Midbrain (tissue), 1 donor: Measurements from ENCODE around the gene NDC1.
"Not testable (repeated sequence)": the region's sequence is repeated elsewhere in the genome, so short reads cannot be mapped to it uniquely, and the experiment has no call there.

Source experiments
- DNase-seq: peaks from one replicate; lab custom pipeline; 2025; lab: John Stamatoyannopoulos, UW

NDC1 gene

GRCh38 chr1:53825306-53825705 lies 12.8 kb downstream of the NDC1 start:
- DNase-seq: no peak

GRCh38 chr1:53822931-53823330 lies 15.2 kb downstream of the NDC1 start:
- no peak for DNase-seq

- DNase-seq: no peak
Measured at GRCh38 chr1:53821380-53821779, 16.7 kb downstream of the NDC1 start.

GRCh38 chr1:53819387-53819786 lies 18.7 kb downstream of the NDC1 start:
- DNase-seq: no peak

- DNase-seq: not testable (repeated sequence)
Measured at GRCh38 chr1:53816584-53816983, 21.5 kb downstream of the NDC1 start.

GRCh38 chr1:53815484-53815883 lies 22.6 kb downstream of the NDC1 start:
- not testable (repeated sequence) for DNase-seq

DNA sequence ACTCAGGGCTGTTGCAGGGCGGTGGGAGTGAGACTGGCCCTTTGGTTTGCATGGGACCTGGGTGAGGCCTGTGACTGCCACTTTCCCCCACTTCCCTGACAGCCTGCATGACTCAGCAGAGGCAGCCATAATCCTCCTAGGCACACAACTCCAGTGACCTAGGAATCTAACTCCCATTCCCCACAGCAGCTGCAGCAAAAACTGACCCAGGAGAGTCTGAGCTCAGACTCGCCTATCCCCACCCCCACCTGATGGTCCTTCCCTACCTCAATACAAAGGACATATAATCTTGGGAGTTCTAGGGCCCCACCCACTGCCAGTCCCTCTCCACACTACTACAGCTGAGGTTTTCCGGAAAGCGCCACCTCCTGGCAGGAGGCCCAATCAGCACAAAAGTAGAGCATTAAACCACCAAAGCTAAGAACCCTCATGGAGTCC lies 26.7 kb downstream of the NDC1 start:
- no peak for DNase-seq

- no peak for DNase-seq
Measured at GRCh38 chr1:53810497-53810896, 27.6 kb downstream of the NDC1 start.

DNA sequence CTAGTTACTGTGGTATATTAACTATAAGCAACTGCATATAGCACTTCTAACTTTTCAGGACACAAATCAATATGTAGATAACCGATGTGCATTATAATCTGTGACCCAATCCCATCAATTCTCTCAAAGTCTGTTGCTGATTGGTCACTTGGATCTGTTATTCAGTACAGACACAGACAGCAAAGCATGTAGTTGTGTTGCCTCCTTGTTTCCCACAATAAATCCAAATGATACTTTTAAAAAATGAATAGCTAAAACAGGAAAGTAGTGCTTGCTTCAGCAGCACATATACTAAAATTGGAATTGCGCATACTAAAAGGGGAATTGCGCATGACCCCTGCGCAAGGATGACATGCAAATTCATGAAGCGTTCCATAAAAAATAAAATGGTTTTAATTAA lies 28.1 kb downstream of the NDC1 start:
- DNase-seq: no peak

GRCh38 chr1:53807916-53808315 lies 30.2 kb downstream of the NDC1 start:
- DNase-seq: no peak

DNA sequence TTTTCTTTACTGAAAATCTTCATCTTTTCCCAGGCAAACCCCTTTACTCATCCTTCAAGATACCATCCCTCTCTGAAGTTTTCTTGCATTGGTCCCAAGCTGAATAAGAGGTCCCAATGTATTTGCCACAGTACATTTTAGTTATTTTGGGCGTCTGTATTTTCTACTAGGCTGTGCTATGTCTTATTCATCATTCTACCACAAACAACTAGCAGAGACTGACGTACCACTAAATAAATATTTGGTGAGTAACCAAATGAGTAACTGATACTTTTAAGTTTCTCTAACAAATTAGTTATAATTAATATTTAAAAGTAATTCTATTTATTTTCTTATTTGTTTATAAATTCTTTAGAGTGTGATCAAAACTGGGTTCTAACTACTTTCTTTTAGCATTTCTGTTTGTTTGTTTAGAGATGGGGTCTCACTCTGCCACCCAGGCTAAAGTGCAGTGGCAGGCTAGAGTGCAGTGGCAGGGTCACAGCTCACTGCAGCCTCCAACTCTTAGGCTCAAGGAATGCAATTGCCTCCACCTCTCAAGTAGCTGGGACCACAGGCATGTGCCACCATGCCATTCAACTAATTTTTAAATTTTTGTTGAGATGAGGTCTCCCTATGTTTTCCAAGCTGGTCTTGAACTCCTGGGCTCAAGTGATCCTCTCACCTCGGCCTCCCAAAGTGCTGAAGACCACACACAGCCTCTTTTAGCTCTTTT lies 33.1 kb downstream of the NDC1 start:
- no peak for DNase-seq

DNA sequence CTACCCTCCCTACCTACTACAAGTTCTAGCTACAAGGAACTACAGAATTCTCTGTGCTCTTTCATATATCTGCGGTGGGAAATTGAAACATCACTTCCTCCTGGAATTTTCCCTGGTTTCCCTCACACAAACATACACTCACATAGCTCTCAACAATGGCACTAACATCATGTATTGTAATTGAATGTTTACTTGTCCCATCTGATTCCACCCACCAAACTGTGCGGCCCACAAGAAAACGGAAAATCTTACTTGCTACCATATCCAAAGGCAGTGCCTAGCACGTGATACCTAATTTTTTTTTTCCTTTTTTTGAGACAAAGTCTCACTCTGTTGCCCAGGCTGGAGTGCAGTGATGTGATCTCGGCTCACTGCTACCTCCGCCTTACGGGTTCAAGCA lies 33.9 kb downstream of the NDC1 start:
- no peak for DNase-seq

GRCh38 chr1:53800621-53801020 lies 37.5 kb downstream of the NDC1 start:
- no peak for DNase-seq

- no peak for DNase-seq
Measured at GRCh38 chr1:53799141-53799540, 39.0 kb downstream of the NDC1 start.

DNA sequence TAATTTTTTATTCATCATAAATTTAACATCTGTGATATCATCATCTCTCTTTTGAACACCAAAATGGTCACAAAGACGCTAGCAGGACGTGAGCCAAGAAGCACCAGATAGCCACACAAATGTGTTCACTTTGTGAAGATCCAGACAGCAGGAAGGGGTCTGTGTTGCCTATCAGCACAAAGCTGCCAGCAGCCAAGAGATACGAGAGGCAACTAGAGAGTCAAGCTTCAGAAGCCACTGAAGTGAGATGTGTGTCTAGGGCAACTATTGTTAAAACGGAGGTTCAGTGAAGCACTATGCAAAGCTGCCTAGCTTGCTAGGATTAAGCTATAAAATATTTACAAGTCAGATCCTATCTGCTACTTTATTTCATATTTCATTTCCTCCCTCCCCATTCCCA lies 45.3 kb downstream of the NDC1 start:
- no peak for DNase-seq

GRCh38 chr1:53787655-53788054 lies 50.4 kb downstream of the NDC1 start:
- no peak for DNase-seq

DNA sequence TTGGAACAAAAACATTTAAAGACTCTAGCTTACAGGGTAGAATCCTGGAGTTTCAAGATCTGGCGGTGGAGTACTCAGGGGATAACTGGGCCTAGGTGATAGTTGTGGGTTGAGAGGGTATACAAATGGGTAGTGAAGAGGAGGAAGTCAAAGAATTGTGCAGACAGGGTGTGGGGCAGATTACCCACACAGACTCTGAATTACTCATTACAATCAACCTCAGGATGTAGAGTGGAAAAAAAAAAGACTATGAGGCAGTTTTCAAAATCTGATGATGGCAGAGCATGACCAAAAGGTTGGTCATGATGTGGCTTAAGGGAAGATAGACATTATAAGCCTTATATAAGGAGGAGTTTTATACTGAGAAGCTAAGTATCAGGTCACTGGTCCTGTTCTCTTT lies 55.0 kb downstream of the NDC1 start:
- no peak for DNase-seq

DNA sequence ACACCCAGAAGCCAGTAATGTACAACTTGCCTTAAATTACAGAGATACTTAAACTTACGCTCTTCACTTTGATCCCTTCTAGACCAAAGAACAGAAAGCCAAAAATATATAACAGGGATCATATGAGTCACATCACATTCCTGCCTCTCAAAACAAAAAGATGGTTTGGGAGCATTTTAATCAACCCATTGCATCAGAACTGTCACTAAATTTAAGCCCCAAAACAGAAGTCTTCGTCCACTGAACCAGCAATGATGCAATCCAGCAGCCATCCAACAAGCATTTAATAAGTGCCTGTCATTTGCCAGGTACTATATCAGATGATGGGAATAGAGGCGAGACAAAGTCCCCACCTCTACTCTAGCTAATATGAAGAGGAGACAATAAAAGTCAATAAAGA lies 56.4 kb downstream of the NDC1 start:
- DNase-seq: no peak

DNA sequence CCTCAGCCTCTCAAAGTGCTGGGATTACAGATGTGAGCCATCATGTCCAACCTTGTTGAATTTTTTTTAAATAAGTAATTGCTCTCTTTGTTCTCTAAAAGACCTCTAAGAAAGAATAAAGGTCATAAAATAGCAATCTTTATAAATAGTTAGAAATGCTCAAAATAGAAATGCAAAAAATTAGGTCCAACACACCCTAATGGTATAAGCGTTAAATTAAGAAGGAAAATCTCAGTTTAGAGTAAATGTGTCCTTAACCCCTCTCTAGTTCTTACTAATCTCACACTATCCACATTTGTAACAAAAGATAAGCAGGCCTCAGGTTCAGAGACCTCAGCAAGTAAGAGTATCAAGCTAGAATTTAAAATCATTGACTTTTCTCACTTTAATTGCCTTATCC lies 60.8 kb downstream of the NDC1 start:
- DNase-seq: no peak

DNA sequence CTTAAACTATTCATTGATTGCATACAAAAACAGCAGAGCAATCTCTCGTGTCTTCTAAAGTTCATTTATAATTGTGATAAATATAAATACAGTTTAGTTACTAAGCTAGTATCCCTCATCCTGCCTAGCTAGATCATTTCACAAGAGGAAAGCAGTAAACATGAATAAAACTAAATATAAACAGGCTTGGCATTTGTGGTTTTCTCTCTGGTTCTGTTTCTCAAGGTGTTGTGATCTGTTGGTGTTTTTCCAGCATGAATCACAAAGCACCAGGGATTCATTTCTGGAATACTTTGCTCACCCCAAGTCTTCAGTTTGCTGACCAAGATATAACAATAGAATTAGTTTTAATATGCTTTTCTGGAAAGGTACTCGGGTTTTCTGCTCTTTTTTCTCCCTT lies 66.4 kb downstream of the NDC1 start:
- no peak for DNase-seq

- no peak for DNase-seq
Measured at GRCh38 chr1:53769780-53770179, 68.3 kb downstream of the NDC1 start.

DNA sequence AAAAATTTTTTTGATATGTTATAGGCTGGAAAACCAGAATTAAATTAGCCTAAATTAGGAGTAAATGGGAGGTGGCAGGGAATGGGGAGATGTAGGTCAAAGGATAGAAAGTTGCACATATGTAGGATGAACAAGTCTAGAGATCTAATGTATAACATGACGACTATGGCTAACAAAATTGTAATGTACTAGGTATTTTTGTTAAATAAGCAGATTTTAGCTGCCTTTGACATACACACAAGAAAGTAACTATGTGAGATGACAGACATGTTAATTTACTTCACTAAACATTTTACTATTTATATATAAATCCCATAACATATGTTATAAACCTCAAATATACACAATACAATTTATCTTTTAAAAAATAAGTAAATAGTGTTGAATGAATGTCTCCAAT lies 68.9 kb downstream of the NDC1 start:
- DNase-seq: no peak

- no peak for DNase-seq
Measured at GRCh38 chr1:53766831-53767405, 71.2 kb downstream of the NDC1 start.

GRCh38 chr1:53766194-53766742 lies 71.8 kb downstream of the NDC1 start:
- DNase-seq: no peak
